GM12801 (cell line): ENCODE measurements around the gene TMEM132D.

Experiments
- CTCF ChIP-seq: IDR thresholded peaks from one replicate; pipeline ENCODE4 v1.5.1; 2011; ENCODE audit warnings: control low read depth; ENCODE audit not compliant: insufficient read length; ENCODE audit errors: extremely low read depth

TMEM132D gene

DNA sequence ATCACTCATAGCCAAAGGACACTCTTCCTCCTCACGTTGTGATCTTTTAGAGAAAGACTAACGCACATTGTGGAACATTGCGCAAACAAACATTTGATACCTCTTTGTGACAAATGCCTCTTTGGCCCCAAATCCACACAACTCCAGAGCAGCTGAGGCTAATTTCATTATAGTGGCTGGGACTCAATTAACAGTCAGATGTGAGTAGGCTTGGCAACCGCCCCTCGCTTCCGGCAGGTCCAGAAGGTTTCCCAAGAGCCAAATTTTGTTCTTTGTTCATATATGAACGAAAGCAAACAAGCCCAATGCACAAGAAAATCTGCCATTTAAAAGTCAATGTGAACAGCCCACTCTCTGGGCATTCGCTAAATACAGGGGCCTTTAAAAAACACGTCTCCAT, 776.6 kb downstream of the TMEM132D start:
- TF ChIP-seq CTCF = no peak

DNA sequence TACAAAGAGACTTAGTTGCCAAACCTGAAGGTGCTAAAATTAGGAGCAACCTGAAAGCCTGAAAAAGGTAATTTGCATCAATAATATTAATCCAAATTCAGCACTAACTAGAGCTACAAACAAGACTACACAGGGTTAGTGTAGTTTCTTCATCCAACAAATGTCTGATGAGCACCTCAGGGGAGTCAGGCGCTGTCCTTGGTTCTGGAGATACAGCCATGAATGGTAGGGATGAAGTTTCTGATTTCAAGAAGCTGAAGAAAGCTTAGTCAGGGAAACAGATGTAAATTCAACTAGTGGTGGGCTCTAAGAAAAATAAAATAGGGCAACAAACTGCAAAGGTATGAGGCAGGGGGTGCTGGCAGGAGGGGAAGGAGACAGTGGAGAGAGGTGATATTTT, 784.3 kb downstream of the TMEM132D start:
- no peak for TF ChIP-seq CTCF

GRCh38 chr12:129115558-129115957, 788.3 kb downstream of the TMEM132D start:
- TF ChIP-seq CTCF = no peak

DNA sequence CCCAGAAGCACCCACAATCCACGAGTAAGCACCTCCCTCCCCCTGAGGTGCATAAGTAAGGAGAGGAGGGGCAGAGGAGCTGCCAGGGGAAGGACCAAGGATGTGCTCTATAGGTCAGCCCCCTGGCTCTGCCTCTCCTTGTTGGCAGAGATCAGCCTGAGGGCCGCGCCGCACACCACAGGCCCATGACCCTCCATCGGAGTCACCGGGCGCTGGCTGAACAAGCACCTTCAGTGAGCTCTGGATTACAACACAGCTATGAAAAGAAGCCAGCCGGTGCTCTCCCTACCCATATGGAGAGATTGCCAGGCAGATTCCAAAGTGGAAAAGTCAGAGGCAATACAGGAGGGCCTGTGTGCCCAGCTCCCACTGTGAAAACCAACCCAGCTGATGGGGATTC, 793.2 kb downstream of the TMEM132D start:
- TF ChIP-seq CTCF = no peak

GRCh38 chr12:129109174-129110001, 794.4 kb downstream of the TMEM132D start:
- TF ChIP-seq CTCF = no peak

DNA sequence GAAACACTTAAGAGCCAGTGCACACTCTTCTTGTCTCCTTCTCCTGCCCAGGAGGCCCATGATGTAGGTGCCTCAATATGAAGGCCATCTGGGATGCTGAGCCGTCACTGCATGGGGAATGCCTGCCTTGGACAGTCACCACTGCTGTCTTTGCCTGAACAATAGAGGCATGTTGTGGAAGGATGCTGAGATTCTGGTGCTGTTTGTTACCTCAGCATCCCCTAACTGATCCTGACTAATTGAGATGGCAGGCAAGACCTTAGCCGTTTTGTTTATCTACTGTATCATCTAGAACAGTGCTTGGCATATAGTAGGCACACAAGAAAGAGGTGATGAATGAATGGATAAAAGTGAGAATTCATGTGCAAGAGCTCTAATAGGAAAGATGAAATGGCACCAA, 797.1 kb downstream of the TMEM132D start:
- no peak for TF ChIP-seq CTCF

DNA sequence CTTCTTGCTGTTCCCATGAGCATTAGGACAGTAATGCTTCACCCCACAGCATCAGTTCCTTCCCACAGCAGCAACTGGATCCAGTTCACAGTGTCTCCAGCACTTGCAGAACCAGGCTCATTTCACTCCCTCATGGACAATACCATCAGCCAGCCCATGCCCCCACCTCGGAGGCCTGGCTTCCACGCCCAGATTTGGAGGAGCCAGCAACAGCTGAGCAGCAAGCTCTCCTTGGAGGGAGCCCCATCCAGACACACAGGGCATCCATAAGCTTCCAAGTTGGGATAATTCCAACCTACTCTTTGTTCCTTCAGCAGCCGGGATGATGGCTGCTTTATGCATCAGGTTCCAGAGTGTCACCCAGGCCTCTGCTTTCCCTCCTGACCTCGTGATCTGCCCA, 800.6 kb downstream of the TMEM132D start:
- no peak for TF ChIP-seq CTCF
